ENCODE data around the gene HYKK. TPM values are rescaled to one million over a fixed set of nuclear protein-coding genes. Genes with fewer than 3 reads are reported as not detected.

The HYKK gene
- total and polyA plus RNA-seq, 11 donors = 2.6 to 8.7 (median 6.6) TPM

- intact Hi-C loops (cut with DNase I) = no loop called here
- Histone ChIP-seq H3K4me1 (peaks cover 0 to 24% (median 7%) of the 10 kb centered on the region in 12 donors), H3K4me3 (no peak overlapping the region), H3K36me3 (peaks cover 0 to 100% (median 99%) of the 10 kb centered on the region in 9 donors), H3K9me3 (no peaks in the 10 kb centered on the region), H3K27me3 (no peaks in the 10 kb centered on the region), H3K27ac (no peak overlapping the region)
- WGBS, 4 donors = 57 to 100% (median 98%) methylated on average over 1 of the region's 1 CpG
- DNase-seq = no peak
- TF ChIP-seq, protein P1, sequence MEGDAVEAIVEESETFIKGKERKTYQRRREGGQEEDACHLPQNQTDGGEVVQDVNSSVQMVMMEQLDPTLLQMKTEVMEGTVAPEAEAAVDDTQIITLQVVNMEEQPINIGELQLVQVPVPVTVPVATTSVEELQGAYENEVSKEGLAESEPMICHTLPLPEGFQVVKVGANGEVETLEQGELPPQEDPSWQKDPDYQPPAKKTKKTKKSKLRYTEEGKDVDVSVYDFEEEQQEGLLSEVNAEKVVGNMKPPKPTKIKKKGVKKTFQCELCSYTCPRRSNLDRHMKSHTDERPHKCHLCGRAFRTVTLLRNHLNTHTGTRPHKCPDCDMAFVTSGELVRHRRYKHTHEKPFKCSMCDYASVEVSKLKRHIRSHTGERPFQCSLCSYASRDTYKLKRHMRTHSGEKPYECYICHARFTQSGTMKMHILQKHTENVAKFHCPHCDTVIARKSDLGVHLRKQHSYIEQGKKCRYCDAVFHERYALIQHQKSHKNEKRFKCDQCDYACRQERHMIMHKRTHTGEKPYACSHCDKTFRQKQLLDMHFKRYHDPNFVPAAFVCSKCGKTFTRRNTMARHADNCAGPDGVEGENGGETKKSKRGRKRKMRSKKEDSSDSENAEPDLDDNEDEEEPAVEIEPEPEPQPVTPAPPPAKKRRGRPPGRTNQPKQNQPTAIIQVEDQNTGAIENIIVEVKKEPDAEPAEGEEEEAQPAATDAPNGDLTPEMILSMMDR (IDR thresholded peaks at IDR 0.05) = no peak
- TF ChIP-seq POLR2A (IDR thresholded peaks at IDR 0.05) = no peak
- ATAC-seq = no peak
Measured at GRCh38 chr15:78469031-78469430, 38.3 kb upstream of the HYKK start.

- Histone ChIP-seq H3K36me3 (peaks cover 0 to 100% (median 94%) of the 10 kb centered on the region in 9 donors), H3K27ac (no peak overlapping the region), H3K4me1 (no peaks in the 10 kb centered on the region), H3K9me3 (no peaks in the 10 kb centered on the region), H3K4me3 (no peak overlapping the region), H3K27me3 (no peaks in the 10 kb centered on the region)
- ATAC-seq = no peak
- TF ChIP-seq POLR2A (IDR thresholded peaks at IDR 0.05) = no peak
- TF ChIP-seq, protein P1 (IDR thresholded peaks at IDR 0.05) = no peak
- DNase-seq = no peak
- WGBS, 4 donors = 77 to 80% (median 77%) methylated on average over 5 of the region's 5 CpGs
- intact Hi-C loops (cut with DNase I) = loop anchor here in 1 of 10 donors (5.0 kb wide), 1 partner anchor 170 kb away; no protein-coding TSS in a partner anchor
Measured at GRCh38 chr15:78477295-78477694, 30.1 kb upstream of the HYKK start.

- Histone ChIP-seq H3K4me3 (no peak overlapping the region), H3K27ac (no peak overlapping the region), H3K36me3 (peaks cover 0 to 100% (median 93%) of the 10 kb centered on the region in 9 donors), H3K9me3 (no peaks in the 10 kb centered on the region), H3K4me1 (no peaks in the 10 kb centered on the region), H3K27me3 (no peaks in the 10 kb centered on the region)
- DNase-seq = no peak
- TF ChIP-seq, protein P1 (IDR thresholded peaks at IDR 0.05) = no peak
- no peak for TF ChIP-seq POLR2A (IDR thresholded peaks at IDR 0.05)
- 92 to 98% (median 95%) methylated on average over 3 of the region's 3 CpGs for WGBS, 4 donors
- ATAC-seq = no peak
- intact Hi-C loops (cut with DNase I) = loop anchor here in 6 of 10 donors (5.0 to 10.0 kb wide), 2 partner anchors 165 to 172 kb away; no protein-coding TSS in a partner anchor
Measured at GRCh38 chr15:78479650-78480049, 27.7 kb upstream of the HYKK start.

- TF ChIP-seq POLR2A (IDR thresholded peaks at IDR 0.05) = no peak
- TF ChIP-seq, protein P1 (IDR thresholded peaks at IDR 0.05) = no peak
- peaks cover 0 to 100% (median 95%) of the 10 kb centered on the region in 9 donors for H3K36me3 ChIP-seq
- ATAC-seq = no peak
- H3K9me3 ChIP-seq = no peaks in the 10 kb centered on the region
- H3K4me1 ChIP-seq = peaks cover 0 to 7% (median 0%) of the 10 kb centered on the region in 12 donors
- no peaks in the 10 kb centered on the region for H3K27me3 ChIP-seq
- 92 to 98% (median 95%) methylated on average over 7 of the region's 7 CpGs for WGBS, 4 donors
- intact Hi-C loops (cut with DNase I) = loop anchor here in 6 of 10 donors (1.0 to 10.0 kb wide), 3 partner anchors 167 to 175 kb away; no protein-coding TSS in a partner anchor
- no peak for DNase-seq
- H3K27ac ChIP-seq = no peak overlapping the region
- H3K4me3 ChIP-seq = no peak overlapping the region
Measured at GRCh38 chr15:78481917-78482316, 25.5 kb upstream of the HYKK start.

Data from heart left ventricle (tissue), 16 donors.